Activated CD8-positive, alpha-beta T cell treated with anti-CD3 and anti-CD28 coated beads, Interleukin-2, amount 10 ng/mL, durations not matched to agents 7 days and 5 days (primary cell): ENCODE measurements around the gene CALD1. TPM values are rescaled to one million over a fixed set of nuclear protein-coding genes. Genes with fewer than 3 reads are reported as not detected.

Experiments used
- ATAC-seq: fragments of 150-1000 bp; cut with Tn5 transposase; one replicate; pipeline ENCODE4 v1.10.0; 2021; ENCODE audit warnings: moderate library complexity
- CTCF ChIA-PET: fragments of 350-600 bp; sonication (Branson Sonifier 250); formaldehyde crosslinking; loops from one replicate; lab custom pipeline; 2021; ENCODE audit warnings: antibody characterized with exemption; lab: Charles Lee
- POLR2A ChIA-PET: fragments of 350-600 bp; sonication (Branson Sonifier 250); formaldehyde crosslinking; loops from one replicate; lab custom pipeline; 2021; ENCODE audit warnings: antibody characterized with exemption; lab: Charles Lee
- DNase-seq: peaks from one replicate; pipeline ENCODE4 v3.0.0-alpha.2; 2020
- H3K27ac Mint-ChIP-seq: one replicate; pipeline ENCODE4 v1.8.0; 2021; ENCODE audit warnings: mild to moderate bottlenecking, mixed read lengths
- H3K27me3 Mint-ChIP-seq: one replicate; pipeline ENCODE4 v1.8.0; 2021; ENCODE audit warnings: low read depth, mixed read lengths
- H3K36me3 Mint-ChIP-seq: one replicate; pipeline ENCODE4 v1.8.0; 2021; ENCODE audit warnings: low read depth, mixed read lengths
- H3K4me1 Mint-ChIP-seq: one replicate; pipeline ENCODE4 v1.8.0; 2021; ENCODE audit warnings: low read depth, mixed read lengths
- H3K4me3 Mint-ChIP-seq: one replicate; pipeline ENCODE4 v1.8.0; 2021; ENCODE audit warnings: mild to moderate bottlenecking, mixed read lengths
- H3K9me3 Mint-ChIP-seq: one replicate; pipeline ENCODE4 v1.8.0; 2022; ENCODE audit warnings: mixed read lengths; ENCODE audit not compliant: insufficient read depth
- total RNA-seq, 2 experiments: library from RNA; stranded (reverse); gene quantifications; one replicate each; pipeline ENCODE4 v1.2.3, GENCODE V29; 2021

Gene CALD1
- total RNA-seq, 2 experiments from 2014 or later = 0.55 TPM; not detected in 1

DNA sequence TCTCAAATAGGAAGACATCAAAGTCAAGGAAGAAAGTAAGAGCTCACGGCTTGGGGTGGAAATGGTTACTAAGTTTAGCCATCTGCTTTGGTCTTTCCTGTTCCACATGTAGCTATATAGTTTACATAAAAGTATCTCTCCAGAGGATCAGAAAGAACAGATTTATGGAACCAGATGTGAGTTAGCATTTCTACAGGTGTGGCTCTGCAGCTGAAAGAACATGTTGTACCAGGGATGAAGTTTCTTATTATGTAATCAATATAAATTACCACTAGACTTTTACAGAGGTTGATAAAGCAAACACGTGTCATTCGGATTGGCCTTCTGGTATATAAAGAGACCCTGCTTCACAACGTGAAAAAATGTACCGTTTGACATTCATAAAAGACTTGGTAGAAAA, 19.9 kb downstream of the CALD1 start:
- ChIA-PET CTCF (no interaction called here), POLR2A (interaction anchor here (1.1 kb wide), 1 partner anchor 9 kb away, joined by 3 read pairs; no protein-coding TSS in a partner anchor)
- Mint-ChIP-seq H3K27ac (no peak overlapping the region), H3K9me3 (peaks cover 4% of the 10 kb centered on the region), H3K27me3 (peaks cover 2% of the 10 kb centered on the region), H3K4me1 (no peaks in the 10 kb centered on the region), H3K36me3 (no peaks in the 10 kb centered on the region), H3K4me3 (no peak overlapping the region)
- no peak for ATAC-seq
- no peak for DNase-seq

DNA sequence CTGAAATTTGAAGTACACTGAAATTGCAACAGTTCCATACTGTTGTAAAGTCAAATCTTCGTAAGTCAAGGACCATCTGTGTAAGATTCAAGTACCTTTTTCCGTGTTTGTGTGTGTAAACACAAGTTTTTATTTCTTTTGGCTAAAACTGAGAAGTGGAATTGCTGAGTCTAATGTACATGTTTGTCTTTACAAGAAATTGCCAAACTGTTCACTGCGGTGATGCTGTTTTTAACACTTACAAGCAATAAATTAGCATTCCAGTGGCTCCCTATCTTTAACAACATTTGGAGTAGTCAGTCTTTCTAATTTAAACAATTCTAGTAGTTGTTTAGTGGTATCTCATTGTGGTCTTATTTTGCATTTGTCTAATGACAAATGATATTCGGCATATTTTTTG, 23.3 kb downstream of the CALD1 start:
- H3K27me3 Mint-ChIP-seq = peaks cover 2% of the 10 kb centered on the region
- ChIA-PET CTCF (no interaction called here), POLR2A (no interaction called here)
- no peak for DNase-seq
- no peaks in the 10 kb centered on the region for H3K4me1 Mint-ChIP-seq
- no peak overlapping the region for H3K4me3 Mint-ChIP-seq
- H3K9me3 Mint-ChIP-seq = no peaks in the 10 kb centered on the region
- no peak for ATAC-seq
- no peaks in the 10 kb centered on the region for H3K36me3 Mint-ChIP-seq
- no peak overlapping the region for H3K27ac Mint-ChIP-seq

DNA sequence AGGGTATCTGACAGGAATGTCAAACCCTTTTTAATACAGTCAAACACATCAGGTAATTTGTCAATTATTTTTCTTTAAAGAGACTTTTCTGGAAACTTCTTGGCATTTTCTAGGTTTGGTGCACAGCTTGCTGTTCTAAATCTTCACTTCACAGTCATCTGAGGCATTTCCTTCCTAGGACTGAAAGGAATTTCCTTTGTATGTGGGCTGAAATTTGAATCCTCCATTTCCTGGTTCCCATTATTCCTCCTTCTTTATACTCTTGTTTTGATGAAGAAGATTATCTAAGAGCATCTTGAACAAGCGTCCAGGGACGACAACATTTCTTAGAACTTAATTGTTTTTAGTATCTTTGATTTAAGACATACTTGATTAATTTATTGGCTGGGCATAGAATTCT, 24.9 kb downstream of the CALD1 start:
- H3K9me3 Mint-ChIP-seq = no peaks in the 10 kb centered on the region
- ATAC-seq (no peak), DNase-seq (no peak)
- peaks cover 2% of the 10 kb centered on the region for H3K27me3 Mint-ChIP-seq
- H3K27ac Mint-ChIP-seq = no peak overlapping the region
- ChIA-PET POLR2A (no interaction called here), CTCF (interaction anchor here (0.8 kb wide), 1 partner anchor 48 kb away, joined by 3 read pairs; no protein-coding TSS in a partner anchor)
- H3K4me1 Mint-ChIP-seq = no peaks in the 10 kb centered on the region
- no peaks in the 10 kb centered on the region for H3K36me3 Mint-ChIP-seq
- H3K4me3 Mint-ChIP-seq = no peak overlapping the region

DNA sequence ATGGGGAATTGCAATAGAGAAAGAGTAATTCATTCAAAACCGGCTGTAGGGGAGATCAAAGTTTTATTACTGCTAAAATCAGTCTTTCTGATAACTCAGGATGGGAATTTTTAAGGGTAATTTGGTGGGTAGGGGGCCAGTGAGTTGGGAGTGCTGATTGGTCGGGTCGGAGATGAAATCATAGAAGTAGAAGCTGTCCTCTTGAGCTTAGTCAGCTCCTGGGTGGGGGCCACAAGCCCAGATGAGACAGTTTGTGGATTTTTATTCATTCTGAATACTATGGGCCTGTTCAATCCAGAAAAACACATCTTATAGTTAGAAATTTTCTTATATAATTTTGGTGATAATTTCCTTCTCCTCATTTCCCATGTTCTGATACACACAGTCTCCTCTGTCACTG, 25.4 kb downstream of the CALD1 start:
- CTCF ChIA-PET = interaction anchor here (0.8 kb wide), 1 partner anchor 48 kb away, joined by 3 read pairs; no protein-coding TSS in a partner anchor
- H3K36me3 Mint-ChIP-seq = no peaks in the 10 kb centered on the region
- no peak for DNase-seq
- no peak overlapping the region for H3K27ac Mint-ChIP-seq
- no peaks in the 10 kb centered on the region for H3K9me3 Mint-ChIP-seq
- ATAC-seq = no peak
- POLR2A ChIA-PET = no interaction called here
- no peak overlapping the region for H3K4me3 Mint-ChIP-seq
- peaks cover 2% of the 10 kb centered on the region for H3K27me3 Mint-ChIP-seq
- H3K4me1 Mint-ChIP-seq = no peaks in the 10 kb centered on the region

DNA sequence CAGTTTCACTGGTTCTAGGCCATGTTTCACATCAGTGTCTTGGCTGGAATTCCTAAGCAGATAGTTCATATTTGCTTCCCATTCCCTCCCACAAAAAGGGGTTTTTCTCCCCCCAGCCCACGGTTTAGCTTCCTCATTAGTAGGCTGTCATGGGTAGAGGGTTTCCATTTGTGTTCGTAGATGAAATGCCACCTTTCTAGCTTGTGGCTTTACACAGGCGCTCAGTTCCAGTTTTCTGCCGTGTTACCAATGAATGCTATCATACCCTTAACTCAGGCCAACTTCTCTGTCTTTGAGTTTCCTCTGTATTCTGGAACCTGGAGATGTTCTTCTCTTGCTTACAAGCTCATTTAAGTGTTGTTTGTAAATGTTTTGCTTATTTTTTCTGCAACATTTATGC, 26.8 kb downstream of the CALD1 start:
- CTCF ChIA-PET = no interaction called here

DNA sequence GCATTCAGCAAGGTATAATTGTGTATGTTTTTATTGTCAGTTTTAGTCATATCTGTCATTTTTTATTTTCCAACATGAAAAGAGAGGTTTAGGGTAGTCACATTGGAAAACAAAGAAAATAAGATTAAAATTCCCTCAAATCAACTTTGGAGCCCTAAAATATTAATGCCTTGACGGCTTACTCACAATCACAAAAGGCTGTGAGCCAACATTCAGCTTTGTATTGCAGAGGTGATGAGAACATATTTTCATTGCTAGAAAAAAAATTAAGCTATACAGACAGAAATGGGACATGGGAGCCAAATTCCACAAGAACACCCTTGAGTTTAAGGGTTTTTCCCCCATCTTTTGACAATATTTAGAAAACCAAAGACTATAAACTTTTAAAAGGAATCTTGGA, 30.2 kb downstream of the CALD1 start:
- Mint-ChIP-seq H3K4me1 (no peaks in the 10 kb centered on the region), H3K9me3 (no peaks in the 10 kb centered on the region), H3K27me3 (peaks cover 2% of the 10 kb centered on the region), H3K36me3 (no peaks in the 10 kb centered on the region), H3K4me3 (no peak overlapping the region), H3K27ac (no peak overlapping the region)
- ATAC-seq (no peak), DNase-seq (no peak)
- CTCF ChIA-PET = no interaction called here
- POLR2A ChIA-PET = no interaction called here

More for the DNA sequence above, 26.8 kb downstream of the CALD1 start:
- H3K4me1 Mint-ChIP-seq = no peaks in the 10 kb centered on the region
- no peak for DNase-seq
- peaks cover 4% of the 10 kb centered on the region for H3K27me3 Mint-ChIP-seq
- no peaks in the 10 kb centered on the region for H3K9me3 Mint-ChIP-seq
- POLR2A ChIA-PET = no interaction called here
- H3K27ac Mint-ChIP-seq = no peak overlapping the region
- no peak for ATAC-seq
- H3K36me3 Mint-ChIP-seq = no peaks in the 10 kb centered on the region
- H3K4me3 Mint-ChIP-seq = no peak overlapping the region

DNA sequence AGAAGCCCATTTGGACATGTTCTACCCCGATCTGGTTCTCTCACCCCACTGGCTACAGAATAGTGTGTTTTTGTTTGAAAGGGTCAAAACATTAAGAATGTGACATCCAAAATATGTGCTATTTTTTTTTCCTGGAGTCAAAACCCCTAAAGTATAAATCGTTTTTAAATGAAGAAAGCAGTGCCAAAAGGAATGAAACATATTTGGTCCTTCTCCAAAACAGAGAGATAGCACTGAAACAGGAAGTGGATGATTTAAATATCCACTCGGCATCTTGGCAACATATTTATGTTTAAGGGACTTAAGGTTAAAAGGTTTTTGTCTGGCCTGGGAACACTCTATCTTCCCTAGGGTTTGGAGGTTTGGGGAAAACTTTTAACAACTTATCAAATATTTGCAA, 32.3 kb downstream of the CALD1 start:
- ChIA-PET CTCF (no interaction called here), POLR2A (no interaction called here)
- no peaks in the 10 kb centered on the region for H3K36me3 Mint-ChIP-seq
- H3K9me3 Mint-ChIP-seq = no peaks in the 10 kb centered on the region
- no peak for DNase-seq
- peaks cover 2% of the 10 kb centered on the region for H3K27me3 Mint-ChIP-seq
- H3K4me3 Mint-ChIP-seq = no peak overlapping the region
- ATAC-seq = no peak
- no peaks in the 10 kb centered on the region for H3K4me1 Mint-ChIP-seq
- no peak overlapping the region for H3K27ac Mint-ChIP-seq

DNA sequence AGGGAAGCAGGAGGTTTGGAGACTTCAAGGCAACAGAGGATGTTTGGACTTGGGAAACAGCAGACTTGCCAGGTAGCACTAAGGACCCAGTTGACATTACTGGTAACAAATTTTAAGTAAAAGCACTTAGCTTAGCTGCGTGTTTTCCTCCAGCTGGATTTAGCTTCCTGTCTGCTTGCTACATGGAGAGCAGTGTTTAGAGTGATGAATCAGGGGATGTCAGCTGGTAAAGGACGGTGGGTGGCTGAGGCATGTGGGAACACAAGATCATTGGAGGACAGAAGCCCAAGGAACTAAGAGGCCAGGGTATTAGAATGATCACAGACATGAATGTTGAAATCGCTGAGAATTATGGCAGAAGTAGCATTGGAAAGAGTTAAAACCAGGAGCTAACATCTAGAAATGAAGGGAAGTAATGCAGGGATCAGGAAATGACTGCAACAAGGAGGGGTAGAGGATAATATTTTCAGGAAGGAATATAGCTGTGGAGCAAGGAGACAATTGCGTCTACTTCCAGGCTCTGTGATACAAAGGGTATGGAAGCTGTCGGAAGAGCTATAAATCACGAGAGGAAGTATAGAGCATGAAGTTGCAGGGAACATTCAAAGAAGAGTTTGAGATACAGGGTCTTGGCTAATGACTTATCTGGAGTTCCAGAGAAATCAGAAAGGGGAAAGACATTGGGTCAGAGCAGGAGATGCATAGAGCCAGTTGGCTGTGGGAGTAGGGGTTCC, 34.4 kb downstream of the CALD1 start:
- ATAC-seq (no peak), DNase-seq (no peak)
- ChIA-PET POLR2A (no interaction called here), CTCF (interaction anchor here (1.1 kb wide), 1 partner anchor 300 kb away, joined by 3 read pairs; no protein-coding TSS in a partner anchor)
- no peak overlapping the region for H3K27ac Mint-ChIP-seq
- no peaks in the 10 kb centered on the region for H3K36me3 Mint-ChIP-seq
- no peaks in the 10 kb centered on the region for H3K4me1 Mint-ChIP-seq
- peaks cover 2% of the 10 kb centered on the region for H3K27me3 Mint-ChIP-seq
- H3K4me3 Mint-ChIP-seq = no peak overlapping the region
- no peaks in the 10 kb centered on the region for H3K9me3 Mint-ChIP-seq

DNA sequence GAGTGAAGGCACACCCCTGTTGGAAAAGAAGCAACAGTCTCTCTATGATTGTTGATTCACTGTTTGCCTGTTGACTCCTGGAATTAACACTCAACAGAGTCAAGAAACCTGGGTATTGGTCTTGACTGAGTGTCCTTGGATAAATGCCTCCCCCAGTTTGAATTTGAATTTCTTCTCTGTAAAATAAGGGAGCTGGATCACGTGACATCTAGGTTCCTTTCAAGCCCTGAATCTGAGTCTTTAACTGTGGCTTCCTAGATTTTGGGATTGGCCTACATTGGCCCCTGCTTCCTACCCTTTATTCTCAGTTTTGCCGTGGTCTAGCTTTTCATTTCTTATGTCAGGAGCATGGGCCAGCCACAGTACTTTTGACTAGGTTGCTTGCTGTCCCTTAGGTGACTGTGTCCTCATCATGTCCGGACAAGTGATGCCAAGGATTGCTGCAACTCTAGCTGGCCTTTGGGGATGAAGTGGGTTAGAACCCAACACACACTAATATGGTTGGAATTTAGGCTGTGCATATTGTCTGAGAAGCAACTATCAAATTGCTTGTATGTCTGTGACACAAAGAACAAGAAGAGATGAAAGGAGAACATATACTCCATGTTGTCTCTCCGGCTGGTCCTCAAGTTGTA, 35.4 kb downstream of the CALD1 start:
- ChIA-PET CTCF (interaction anchor here (1.1 kb wide), 1 partner anchor 301 kb away, joined by 3 read pairs; no protein-coding TSS in a partner anchor), POLR2A (no interaction called here)
- DNase-seq (no peak), ATAC-seq (no peak)
- peaks cover 2% of the 10 kb centered on the region for H3K27me3 Mint-ChIP-seq
- H3K4me3 Mint-ChIP-seq = no peak overlapping the region
- H3K9me3 Mint-ChIP-seq = no peaks in the 10 kb centered on the region
- no peak overlapping the region for H3K27ac Mint-ChIP-seq
- H3K36me3 Mint-ChIP-seq = no peaks in the 10 kb centered on the region
- H3K4me1 Mint-ChIP-seq = no peaks in the 10 kb centered on the region

DNA sequence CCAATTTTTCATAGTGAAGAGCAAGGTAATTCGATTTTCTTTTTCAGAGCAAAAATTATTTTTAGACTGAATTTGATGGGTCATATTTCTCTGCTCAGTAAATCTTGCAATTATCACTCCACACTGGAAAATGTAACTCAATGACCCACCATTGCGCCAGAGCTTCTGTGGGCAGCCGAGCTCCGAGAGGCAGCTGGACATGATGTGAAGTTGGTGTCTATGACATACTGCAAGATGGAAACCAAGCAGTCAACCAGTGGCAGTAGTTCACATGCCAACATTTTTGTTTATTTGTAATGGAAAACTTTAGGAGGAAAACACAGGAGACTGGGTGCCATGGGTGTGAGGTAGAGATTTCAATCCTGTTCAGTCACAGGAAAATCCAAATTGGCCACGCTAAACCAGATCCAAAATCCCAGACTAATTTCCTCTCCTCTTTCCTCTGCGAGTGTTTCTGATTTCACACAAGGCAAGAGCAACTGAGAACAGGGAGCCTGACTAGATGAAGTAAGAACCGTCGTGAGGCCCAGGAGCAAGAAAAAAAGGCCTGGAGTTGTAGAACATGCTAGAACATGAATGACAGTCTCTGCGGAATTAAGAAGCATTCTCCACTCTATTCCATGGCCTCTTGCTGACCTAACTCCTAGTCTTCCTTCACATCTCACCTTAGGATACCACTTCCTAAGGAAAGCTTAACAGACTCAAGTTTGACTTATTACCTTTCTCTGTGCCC, 39.3 kb downstream of the CALD1 start:
- Mint-ChIP-seq H3K4me1 (no peaks in the 10 kb centered on the region), H3K27ac (no peak overlapping the region), H3K9me3 (no peaks in the 10 kb centered on the region), H3K27me3 (no peaks in the 10 kb centered on the region), H3K36me3 (no peaks in the 10 kb centered on the region), H3K4me3 (no peak overlapping the region)
- ChIA-PET POLR2A (no interaction called here), CTCF (no interaction called here)
- no peak for DNase-seq
- no peak for ATAC-seq

DNA sequence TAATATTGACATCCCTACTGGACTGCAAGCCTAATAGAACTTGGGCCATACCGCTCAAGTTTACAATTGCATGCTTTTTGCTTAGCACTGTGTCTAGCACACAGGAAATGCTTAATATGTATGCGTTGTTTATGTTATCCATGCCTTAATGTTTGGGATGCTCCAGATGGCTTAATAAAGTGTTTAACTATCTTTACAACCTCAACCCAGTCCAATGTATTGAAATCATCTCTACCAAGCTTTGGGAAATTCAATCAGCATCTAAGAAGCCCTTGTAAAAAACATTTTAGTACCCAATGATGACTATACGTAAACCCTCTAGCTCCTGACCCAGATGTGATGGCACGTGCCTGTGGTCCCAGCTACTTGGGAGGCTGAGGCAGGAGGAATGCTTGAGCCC, 40.0 kb downstream of the CALD1 start:
- DNase-seq (no peak), ATAC-seq (no peak)
- no peaks in the 10 kb centered on the region for H3K4me1 Mint-ChIP-seq
- H3K27ac Mint-ChIP-seq = no peak overlapping the region
- ChIA-PET POLR2A (no interaction called here), CTCF (no interaction called here)
- no peak overlapping the region for H3K4me3 Mint-ChIP-seq
- H3K36me3 Mint-ChIP-seq = no peaks in the 10 kb centered on the region
- no peaks in the 10 kb centered on the region for H3K9me3 Mint-ChIP-seq
- H3K27me3 Mint-ChIP-seq = no peaks in the 10 kb centered on the region

DNA sequence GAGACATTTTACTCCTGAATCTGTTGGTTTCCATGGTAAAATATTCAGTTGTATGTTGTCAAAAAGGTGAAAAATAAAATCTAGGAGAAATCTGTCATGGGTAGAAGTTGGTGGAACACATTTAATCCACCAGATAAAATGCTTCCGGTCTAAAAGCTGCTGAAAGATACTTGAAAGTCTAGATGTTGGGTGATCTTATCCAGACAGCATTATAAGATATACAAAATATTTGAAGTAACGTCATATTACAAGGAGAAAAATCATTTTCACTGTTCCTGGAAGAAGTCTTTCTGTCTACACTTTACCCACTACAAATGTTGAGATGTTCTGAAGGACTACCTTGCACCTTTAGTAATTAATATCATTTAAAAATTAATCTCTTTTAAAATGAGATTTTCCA, 40.9 kb downstream of the CALD1 start:
- Mint-ChIP-seq H3K27me3 (no peaks in the 10 kb centered on the region), H3K9me3 (no peaks in the 10 kb centered on the region), H3K4me3 (no peak overlapping the region), H3K36me3 (no peaks in the 10 kb centered on the region), H3K4me1 (no peaks in the 10 kb centered on the region), H3K27ac (no peak overlapping the region)
- ChIA-PET CTCF (no interaction called here), POLR2A (no interaction called here)
- no peak for DNase-seq
- no peak for ATAC-seq
